ENCODE results near the gene THRAP3.

GRCh38 chr1:36187800-36188593 lies 36.2 kb upstream of the THRAP3 start:
- TF ChIP-seq POLR2A (IDR thresholded peaks at IDR 0.05; ENCODE audit: low read depth, low read length), result no peak
- TF ChIP-seq TAF1 (IDR thresholded peaks at IDR 0.05; ENCODE audit: low read depth, low read length), result no peak
- TF ChIP-seq POLR2AphosphoS5 (IDR thresholded peaks at IDR 0.05; ENCODE audit: low read depth, low read length), result no peak

Measured in GM12891 (cell line).